K562 (cell line): ENCODE data around the gene FLT1. TPM values are rescaled to one million over a fixed set of nuclear protein-coding genes. Genes with fewer than 3 reads are reported as not detected.

Source experiments
- ATF7 ChIP-seq: fragments of 450-650 bp; IDR thresholded peaks from 2 replicates; pipeline ENCODE4 v1.7.1; 2014; ENCODE audit warnings: mild to moderate bottlenecking, moderate library complexity
- CBX2 ChIP-seq: fragments of 200-600 bp; sonication (generic); IDR thresholded peaks from one replicate; pipeline ENCODE4 v1.6.1; 2012; ENCODE audit warnings: mild to moderate bottlenecking, low read length, inconsistent platforms; ENCODE audit not compliant: insufficient read depth, poor library complexity, severe bottlenecking
- CTCFL ChIP-seq: IDR thresholded peaks from 2 replicates; pipeline ENCODE4 v1.6.1; 2011; ENCODE audit warnings: borderline replicate concordance, low read depth, mild to moderate bottlenecking, moderate library complexity, low read length; ENCODE audit not compliant: insufficient read depth, poor library complexity, severe bottlenecking
- FOS ChIP-seq: IDR thresholded peaks from 3 replicates; pipeline ENCODE4 v1.6.1; 2011; ENCODE audit not compliant: insufficient read length; ENCODE audit errors: extremely low read depth
- MLX ChIP-seq, 2 experiments: fragments of 450-650 bp in 1 of 2; sonication (generic) in 1 of 2; formaldehyde crosslinking; conservative IDR thresholded peaks; 2 replicates each; pipeline versions ENCODE4 v1.4.0 to v1.8.1; 2020 to 2022; ENCODE audit warnings: mild to moderate bottlenecking in 1 of 2, missing genetic modification reagents in 1 of 2
- NFRKB ChIP-seq: fragments of 450-650 bp; IDR thresholded peaks from 2 replicates; pipeline ENCODE4 v1.6.1; 2016; ENCODE audit warnings: low read depth
- SMAD1 ChIP-seq: fragments of 150-350 bp; IDR thresholded peaks from 2 replicates; pipeline ENCODE4 v1.6.1; 2014; ENCODE audit warnings: low read length, low read depth; ENCODE audit not compliant: partially characterized antibody
- USF2 ChIP-seq: sonication (generic); formaldehyde crosslinking; IDR thresholded peaks from 2 replicates; pipeline ENCODE4 v1.5.0; 2020; ENCODE audit warnings: missing genetic modification reagents
- ZNF124 ChIP-seq: sonication (generic); formaldehyde crosslinking; IDR thresholded peaks from 2 replicates; pipeline ENCODE4 v1.8.1; 2022; ENCODE audit warnings: missing genetic modification reagents
- ZNF212 ChIP-seq: fragments of 450-650 bp; formaldehyde crosslinking; IDR thresholded peaks from 2 replicates; pipeline ENCODE4 v1.4.0; 2020; ENCODE audit warnings: mild to moderate bottlenecking
- ZNF395 ChIP-seq: fragments of 200-800 bp; sonication (Bioruptor generic); IDR thresholded peaks from 2 replicates; pipeline ENCODE4 v1.6.1; 2017; ENCODE audit warnings: missing genetic modification characterization, missing compliant biosample characterization
- ZNF551 ChIP-seq: fragments of 250-450 bp; sonication (Bioruptor Pico); IDR thresholded peaks from 2 replicates; pipeline ENCODE4 v1.5.0; 2021; ENCODE audit warnings: mild to moderate bottlenecking, moderate library complexity
- ZNF639 ChIP-seq, 2 experiments: fragments of 200-800 bp in 1 of 2; sonication (Bioruptor generic) in 1 of 2; sonication (generic) in 1 of 2; formaldehyde crosslinking in 1 of 2; IDR thresholded peaks in 1 of 2; conservative IDR thresholded peaks in 1 of 2; 2 replicates each; pipeline versions ENCODE4 v1.5.0 to v1.6.1; 2016 to 2020; ENCODE audit warnings: missing compliant biosample characterization in 1 of 2, missing genetic modification characterization in 1 of 2, missing genetic modification reagents in 1 of 2
- ZNF780A ChIP-seq: fragments of 250-450 bp; sonication (Bioruptor Pico); IDR thresholded peaks from 2 replicates; pipeline ENCODE4 v1.5.0; 2021; ENCODE audit warnings: mild to moderate bottlenecking
- polyA plus RNA-seq, 8 experiments: library from polyadenylated mRNA; depleted of rRNA in 4 of 8; stranded (reverse) in 5 of 8; unstranded in 3 of 8; fragments of >200 nt; fragmentation: Nextera tagmentation in 2 of 8; fragmentation: Illumina TruSeq in 1 of 8; extraction: Ambion mirVana in 2 of 8; extraction: Trizol in 1 of 8; gene quantifications; 2 replicates each; pipeline versions ENCODE4 v1.2.1 to v1.2.3, GENCODE V29; 2011 to 2014; ENCODE audit warnings: inconsistent platforms in 1 of 8, missing spikeins in 1 of 8
- total RNA-seq, 7 experiments: library from RNA; depleted of rRNA in 6 of 7; stranded (reverse); fragments of >200 nt in 6 of 7; fragmentation: Illumina TruSeq in 2 of 7; extraction: Trizol in 2 of 7; gene quantifications; 2 replicates each; pipeline versions ENCODE4 v1.2.1 to v1.2.3, GENCODE V29; 2011 to 2021; ENCODE audit warnings: low replicate concordance in 1 of 7
- TF ChIP-seq, protein P1 (sequence below): sonication (generic); formaldehyde crosslinking; IDR thresholded peaks from 2 replicates; pipeline ENCODE4 v1.8.0; 2023; ENCODE audit warnings: missing genetic modification reagents, mild to moderate bottlenecking, borderline replicate concordance

Gene FLT1
- total and polyA plus RNA-seq, 9 of the 15 experiments (the other 6 are each of a cell fraction or from before 2014, with no cell fraction given): 0.01 to 2.0 (median 0.22) TPM

DNA sequence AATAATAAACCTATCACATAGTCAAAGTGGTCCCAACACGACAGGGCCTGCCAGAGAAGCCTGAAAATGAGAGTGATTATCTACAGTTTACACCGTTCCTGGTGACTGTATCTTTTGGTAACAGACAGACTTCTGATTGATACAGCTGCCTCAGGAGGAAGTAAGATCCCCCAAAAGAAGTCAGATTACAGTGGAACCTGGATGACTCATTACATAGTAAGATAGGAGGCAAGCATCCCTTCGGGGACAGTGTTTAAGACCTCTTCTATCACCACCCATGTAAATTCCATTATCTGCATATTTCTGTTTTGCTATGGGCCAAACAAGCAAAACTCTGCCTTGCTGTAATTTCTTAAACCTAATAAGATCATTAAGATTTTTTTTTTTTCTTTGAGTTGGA is 44.0 kb upstream of the FLT1 start (continued):
- no peak for TF ChIP-seq CTCFL
- TF ChIP-seq ZNF551 (CRISPR knock-in tag): no peak
- TF ChIP-seq MLX (CRISPR knock-in tag; conservative IDR thresholded peaks at IDR 0.05): no peak
- TF ChIP-seq ZNF639 (CRISPR knock-in tag; conservative IDR thresholded peaks at IDR 0.05 in 1 of 2, IDR thresholded peaks at IDR 0.05 in 1 of 2): no peak
- TF ChIP-seq ATF7: no peak
- no peak for TF ChIP-seq USF2 (CRISPR knock-in tag)
- peak; percentile 27 for TF ChIP-seq FOS
- TF ChIP-seq CBX2: no peak
- no peak for TF ChIP-seq NFRKB
- TF ChIP-seq, protein P1, sequence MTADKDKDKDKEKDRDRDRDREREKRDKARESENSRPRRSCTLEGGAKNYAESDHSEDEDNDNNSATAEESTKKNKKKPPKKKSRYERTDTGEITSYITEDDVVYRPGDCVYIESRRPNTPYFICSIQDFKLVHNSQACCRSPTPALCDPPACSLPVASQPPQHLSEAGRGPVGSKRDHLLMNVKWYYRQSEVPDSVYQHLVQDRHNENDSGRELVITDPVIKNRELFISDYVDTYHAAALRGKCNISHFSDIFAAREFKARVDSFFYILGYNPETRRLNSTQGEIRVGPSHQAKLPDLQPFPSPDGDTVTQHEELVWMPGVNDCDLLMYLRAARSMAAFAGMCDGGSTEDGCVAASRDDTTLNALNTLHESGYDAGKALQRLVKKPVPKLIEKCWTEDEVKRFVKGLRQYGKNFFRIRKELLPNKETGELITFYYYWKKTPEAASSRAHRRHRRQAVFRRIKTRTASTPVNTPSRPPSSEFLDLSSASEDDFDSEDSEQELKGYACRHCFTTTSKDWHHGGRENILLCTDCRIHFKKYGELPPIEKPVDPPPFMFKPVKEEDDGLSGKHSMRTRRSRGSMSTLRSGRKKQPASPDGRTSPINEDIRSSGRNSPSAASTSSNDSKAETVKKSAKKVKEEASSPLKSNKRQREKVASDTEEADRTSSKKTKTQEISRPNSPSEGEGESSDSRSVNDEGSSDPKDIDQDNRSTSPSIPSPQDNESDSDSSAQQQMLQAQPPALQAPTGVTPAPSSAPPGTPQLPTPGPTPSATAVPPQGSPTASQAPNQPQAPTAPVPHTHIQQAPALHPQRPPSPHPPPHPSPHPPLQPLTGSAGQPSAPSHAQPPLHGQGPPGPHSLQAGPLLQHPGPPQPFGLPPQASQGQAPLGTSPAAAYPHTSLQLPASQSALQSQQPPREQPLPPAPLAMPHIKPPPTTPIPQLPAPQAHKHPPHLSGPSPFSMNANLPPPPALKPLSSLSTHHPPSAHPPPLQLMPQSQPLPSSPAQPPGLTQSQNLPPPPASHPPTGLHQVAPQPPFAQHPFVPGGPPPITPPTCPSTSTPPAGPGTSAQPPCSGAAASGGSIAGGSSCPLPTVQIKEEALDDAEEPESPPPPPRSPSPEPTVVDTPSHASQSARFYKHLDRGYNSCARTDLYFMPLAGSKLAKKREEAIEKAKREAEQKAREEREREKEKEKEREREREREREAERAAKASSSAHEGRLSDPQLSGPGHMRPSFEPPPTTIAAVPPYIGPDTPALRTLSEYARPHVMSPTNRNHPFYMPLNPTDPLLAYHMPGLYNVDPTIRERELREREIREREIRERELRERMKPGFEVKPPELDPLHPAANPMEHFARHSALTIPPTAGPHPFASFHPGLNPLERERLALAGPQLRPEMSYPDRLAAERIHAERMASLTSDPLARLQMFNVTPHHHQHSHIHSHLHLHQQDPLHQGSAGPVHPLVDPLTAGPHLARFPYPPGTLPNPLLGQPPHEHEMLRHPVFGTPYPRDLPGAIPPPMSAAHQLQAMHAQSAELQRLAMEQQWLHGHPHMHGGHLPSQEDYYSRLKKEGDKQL (CRISPR knock-in tag): no peak
- TF ChIP-seq ZNF212 (CRISPR knock-in tag): no peak
- TF ChIP-seq ZNF395 (CRISPR knock-in tag): no peak
- no peak for TF ChIP-seq ZNF124 (CRISPR knock-in tag)
- no peak for TF ChIP-seq SMAD1
- no peak for TF ChIP-seq ZNF780A (CRISPR knock-in tag)
